GM19397 (cell line): ENCODE results near the gene NOC4L.
"Not testable (repeated sequence)": the region's sequence is repeated elsewhere in the genome, so short reads cannot be mapped to it uniquely, and the experiment has no call there.

Experiments
- ATAC-seq: cut with Tn5 transposase; IDR thresholded peaks from one replicate; pipeline ENCODE4 v1.9.1; 2021; ENCODE audit warnings: mild to moderate bottlenecking, moderate library complexity; ENCODE audit not compliant: unreplicated experiment

Gene NOC4L

DNA sequence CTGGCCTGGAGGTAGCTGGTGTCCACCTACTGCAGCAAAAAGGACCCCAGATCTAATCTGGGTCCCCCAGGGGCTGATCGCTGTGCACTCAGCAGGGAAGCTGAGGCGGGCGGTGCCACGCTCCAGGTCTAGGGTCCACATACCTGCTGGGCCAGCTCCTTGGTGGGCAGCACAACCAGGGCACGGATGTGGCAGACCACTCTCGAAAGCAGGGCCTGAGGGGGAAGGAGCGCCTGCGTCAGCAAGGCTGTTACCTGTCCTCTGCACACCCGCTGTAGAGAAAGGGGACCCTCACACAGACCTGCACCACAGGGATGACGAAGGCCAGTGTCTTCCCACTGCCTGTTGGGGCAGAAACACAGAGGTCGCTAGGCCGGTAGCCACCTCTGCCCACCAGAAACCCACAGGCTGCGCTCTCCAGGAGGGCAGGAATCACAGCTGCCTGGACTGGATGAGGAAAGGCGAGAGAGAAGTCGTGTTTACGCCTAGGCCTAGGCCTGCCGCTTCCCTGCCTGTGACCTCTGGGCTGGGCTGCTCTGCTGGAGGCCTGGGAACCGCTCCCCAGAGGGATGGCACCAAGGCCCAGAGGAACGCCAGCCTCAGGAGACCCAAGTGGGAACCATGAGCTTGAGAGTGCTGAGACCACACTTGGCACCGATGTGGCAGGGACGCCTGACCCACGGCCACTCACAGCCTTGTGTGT, 2.1 kb upstream of the NOC4L start:
- no peak for ATAC-seq

DNA sequence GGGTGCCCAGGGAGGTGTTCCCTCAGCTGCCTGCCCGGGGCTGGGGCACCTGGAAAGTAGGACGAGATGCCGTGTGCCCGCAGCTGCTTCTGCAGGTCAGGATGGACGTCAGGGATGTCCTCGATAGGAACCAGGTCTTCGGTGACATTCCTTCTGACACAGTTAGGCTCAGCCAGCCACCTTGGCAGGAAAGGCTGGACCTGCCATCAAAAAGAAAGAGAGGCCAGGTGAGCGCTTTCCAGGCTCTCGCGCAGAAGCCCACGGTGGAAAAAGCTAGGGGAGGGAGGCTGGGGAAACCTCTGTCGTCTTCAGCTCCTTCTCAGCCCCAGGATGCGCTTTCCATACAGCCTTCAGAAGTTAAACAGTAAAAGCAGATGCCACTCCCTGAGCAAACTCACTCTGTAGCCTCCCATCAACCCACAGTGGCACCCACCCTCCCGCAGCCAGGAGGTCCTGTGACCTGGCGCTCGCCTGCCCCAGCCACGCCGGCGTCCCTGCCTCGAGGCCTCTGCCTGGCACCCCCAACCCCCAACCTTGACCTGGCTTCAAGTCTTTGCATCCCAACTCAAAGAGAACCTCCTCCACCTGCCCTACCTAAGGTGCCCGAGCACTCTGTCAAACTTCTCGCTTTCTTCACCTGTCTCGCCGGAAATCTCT, 1.4 kb upstream of the NOC4L start:
- no peak for ATAC-seq

DNA sequence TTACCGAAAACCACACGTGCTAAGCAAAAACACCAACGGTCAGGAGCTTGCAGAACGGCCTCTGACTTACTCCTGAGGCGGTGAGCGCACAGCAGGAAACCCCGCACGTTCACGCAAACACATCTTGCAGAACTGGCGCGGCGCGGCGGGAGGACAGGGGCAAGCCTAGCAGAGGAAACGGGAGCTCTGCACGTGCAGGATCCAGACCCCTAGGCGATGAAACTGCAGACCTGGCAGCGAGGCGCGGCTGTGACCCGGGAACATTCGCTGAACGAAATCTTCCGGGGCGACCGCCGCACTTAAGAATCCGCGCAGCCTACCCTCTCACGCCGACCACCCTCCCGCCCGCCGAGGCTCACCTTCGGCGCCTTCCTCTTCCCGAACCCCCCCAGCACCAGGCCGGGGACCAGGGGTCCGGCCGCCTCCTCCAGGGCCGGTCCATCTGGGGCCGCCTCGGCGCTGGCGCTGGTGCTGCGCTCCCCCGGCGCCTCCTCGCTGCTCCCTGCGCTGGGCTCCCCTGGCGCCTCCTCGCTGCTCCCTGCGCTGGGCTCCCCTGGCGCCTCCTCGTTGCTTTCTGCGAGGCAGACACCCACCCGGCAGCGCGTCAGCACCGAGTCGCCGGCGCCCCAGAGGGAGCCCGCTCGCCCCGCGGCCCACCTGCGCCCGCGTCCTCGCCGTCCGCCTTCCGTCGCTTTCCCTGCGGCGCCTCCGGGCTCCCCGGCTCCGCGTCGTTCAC, 753 bp upstream of the NOC4L start:
- peak; percentile 30 for ATAC-seq

DNA sequence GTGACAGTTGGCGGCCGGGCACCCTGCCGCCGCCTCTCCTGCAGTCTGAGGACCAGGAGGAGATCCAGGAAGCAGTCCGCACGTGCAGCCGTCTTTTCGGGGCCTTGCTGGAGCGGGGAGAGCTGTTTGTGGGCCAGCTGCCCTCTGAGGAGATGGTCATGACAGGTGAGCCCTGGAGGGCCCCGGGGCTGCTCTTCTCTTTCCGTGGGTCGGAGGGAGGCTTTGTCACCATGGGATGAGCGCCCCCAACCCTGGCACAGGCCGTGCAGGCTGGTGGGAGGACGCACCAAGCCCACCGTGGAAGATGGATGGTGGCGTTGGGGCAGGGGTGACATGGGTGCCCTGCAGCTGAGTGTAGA, 532 bp downstream of the NOC4L start:
- ATAC-seq: no peak

DNA sequence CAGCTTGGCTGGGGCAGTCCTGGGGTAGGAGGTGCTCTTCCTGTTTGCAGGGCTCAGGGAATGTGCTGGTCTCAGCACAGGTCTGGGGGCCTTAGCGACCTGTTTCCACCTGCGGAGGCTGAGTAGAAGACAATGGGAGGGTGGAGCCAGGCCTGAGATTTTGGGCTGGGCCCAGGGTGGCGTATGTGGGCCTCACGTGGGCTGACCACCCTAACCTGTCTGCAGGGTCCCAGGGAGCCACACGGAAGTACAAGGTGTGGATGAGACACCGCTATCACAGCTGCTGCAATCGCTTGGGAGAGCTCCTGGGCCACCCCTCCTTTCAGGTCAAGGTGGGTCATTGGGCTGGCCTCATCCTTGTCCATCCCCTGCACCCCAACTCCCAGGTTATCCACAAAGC, 1.1 kb downstream of the NOC4L start:
- ATAC-seq: no peak

DNA sequence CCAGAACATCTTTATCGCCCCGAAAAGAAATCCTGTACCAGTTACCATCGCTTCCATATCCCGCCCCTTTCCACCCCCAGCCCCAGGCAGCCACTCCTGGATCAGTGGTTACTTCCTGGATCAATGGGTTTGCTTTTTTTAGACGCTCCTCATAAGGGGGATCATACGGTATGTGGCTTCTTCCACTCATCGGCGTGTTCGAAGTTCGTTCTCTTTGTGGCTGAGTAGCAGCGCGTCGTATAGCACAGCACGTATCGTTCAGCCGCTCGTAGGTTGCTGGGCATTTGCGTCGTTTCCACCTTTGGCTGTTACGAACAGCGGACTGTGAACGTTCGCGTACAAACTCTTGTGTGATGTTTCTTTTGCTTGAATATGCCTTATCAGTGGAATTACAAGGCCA, 1.8 kb downstream of the NOC4L start:
- no peak for ATAC-seq

DNA sequence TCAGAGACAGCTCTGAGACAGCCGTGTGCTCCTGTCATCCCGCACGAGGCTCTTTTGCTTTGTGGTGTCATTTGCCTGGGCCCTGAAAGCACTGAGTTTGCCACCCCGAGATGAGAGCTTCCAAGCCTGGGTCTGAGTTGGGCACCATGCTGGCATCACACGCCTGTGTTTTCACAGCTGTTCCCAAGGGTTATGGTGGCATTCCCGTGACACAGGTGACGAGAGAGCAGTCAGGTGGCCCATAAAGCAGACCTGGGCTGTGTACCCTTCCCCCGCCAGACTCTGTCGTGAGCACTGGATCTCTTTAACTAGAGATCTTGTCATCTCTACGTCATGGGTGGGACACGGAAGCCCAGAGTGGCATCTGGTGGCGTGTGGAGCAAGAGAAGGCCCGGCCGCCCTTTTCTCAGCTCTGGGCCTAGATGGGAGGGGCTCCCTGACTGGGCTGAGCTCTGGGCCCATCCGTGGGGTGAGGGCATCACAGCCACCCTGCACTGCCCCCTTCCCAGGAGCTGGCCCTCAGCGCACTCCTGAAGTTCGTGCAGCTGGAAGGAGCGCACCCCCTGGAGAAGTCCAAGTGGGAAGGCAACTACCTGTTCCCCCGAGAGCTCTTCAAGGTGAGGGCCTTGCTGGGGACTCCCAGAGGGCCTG, 2.6 kb downstream of the NOC4L start:
- ATAC-seq: no peak

DNA sequence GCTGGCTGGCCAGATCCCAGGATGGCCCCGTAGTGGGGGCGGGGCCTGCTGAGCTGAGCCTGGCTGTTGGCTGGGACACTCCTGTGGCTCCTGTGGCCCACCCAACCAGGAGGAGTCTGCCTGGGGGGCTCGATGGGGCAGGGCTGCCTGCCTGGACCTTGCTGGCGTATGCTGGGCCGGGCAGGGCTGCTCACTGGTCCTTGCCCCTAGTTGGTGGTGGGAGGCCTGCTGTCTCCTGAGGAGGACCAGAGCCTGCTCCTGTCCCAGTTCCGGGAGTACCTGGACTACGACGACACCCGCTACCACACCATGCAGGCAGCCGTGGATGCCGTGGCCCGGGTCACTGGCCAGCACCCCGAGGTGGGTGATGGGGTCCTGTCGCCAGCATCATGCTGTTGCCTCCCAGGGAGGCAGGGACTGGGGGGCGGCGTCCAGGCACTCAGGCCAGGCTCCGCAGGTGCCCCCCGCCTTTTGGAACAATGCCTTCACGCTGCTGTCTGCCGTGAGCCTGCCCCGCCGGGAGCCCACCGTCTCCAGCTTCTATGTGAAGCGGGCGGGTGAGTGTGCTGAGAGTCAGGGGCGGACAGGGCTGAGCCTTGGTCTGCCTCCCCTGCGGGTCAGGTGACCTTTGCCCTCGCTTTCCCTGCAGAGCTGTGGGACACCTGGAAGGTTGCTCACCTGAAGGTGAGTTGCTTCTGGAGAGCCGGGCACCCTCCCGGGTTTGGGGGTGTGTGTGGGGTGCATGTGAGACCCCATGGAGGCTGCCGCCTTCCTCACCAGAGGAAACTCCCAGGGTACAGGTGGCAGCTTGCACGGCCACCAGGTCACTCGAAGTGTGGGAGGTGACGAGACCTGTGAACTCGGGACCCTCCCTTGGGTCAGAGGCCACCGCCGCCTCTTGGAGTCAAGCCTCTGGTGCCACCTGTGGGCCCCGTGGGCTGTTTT, 3.4 kb downstream of the NOC4L start:
- ATAC-seq: no peak

DNA sequence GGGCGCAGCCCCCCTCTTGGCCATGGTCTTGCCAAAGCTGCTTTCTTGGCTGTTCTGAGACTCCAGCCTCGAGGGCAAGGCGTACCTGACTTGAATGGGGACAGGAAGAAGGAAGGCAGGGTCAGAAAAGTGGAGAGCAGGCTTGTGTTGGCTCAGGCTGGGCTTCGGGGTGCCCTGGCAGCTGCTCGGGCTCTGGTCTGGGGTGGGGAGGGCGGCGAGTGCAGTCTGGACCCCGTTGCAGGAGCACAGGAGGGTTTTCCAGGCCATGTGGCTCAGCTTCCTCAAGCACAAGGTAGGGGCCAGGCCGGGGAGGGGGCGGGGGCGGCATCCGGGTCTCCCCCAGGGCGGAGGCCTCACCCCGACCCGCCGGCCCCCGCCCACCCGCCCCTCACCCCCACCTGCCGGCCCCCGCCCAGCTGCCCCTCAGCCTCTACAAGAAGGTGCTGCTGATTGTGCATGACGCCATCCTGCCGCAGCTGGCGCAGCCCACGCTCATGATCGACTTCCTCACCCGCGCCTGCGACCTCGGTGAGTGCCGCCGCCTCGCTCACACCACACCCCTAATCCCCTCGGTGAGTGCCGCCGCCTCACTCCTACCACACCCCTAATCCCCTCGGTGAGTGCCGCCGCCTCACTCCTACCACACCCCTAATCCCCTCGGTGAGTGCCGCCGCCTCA, 4.2 kb downstream of the NOC4L start:
- no peak for ATAC-seq

DNA sequence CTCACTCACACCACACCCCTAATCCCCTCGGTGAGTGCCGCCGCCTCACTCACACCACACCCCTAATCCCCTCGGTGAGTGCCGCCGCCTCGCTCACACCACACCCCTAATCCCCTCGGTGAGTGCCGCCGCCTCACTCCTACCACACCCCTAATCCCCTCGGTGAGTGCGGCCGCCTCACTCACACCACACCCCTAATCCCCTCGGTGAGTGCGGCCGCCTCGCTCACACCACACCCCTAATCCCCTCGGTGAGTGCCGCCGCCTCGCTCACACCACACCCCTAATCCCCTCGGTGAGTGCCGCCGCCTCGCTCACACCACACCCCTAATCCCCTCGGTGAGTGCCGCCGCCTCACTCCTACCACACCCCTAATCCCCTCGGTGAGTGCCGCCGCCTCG, 5.3 kb downstream of the NOC4L start:
- ATAC-seq: not testable (repeated sequence)

DNA sequence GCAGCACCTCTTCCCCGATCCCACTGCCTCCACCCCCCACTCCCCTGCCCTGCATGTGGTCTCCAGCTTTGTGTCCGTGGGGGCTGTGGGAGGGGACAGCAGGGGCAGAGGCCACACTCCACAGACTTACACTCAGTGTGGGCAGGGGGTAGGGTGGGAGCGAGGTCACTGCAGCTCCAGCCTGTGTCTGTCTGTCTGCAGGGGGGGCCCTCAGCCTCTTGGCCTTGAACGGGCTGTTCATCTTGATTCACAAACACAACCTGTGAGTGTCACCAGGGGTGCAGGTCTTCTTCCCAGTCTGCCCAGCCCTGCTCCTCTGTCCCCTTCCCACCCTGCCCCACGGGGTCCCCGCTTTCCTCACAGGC, 6.5 kb downstream of the NOC4L start:
- no peak for ATAC-seq

DNA sequence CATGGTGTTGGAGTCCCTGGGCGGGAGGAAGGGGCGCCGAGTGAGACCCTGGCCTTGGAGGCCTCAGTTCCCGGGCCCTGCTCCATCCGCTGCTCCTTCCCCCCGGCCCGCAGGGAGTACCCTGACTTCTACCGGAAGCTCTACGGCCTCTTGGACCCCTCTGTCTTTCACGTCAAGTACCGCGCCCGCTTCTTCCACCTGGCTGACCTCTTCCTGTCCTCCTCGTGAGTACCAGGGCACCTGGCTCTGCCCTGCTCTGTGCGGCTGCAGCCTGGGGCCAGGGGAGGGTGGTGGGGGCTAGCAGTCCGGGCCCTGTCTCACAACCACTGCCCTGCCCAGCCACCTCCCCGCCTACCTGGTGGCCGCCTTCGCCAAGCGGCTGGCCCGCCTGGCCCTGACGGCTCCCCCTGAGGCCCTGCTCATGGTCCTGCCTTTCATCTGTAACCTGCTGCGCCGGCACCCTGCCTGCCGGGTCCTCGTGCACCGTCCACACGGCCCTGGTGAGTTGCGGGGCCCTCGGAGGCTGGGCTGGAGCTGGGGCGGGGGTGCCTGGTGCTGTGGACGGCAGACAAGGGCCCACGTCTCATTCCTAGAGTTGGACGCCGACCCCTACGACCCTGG, 7.0 kb downstream of the NOC4L start:
- no peak for ATAC-seq

DNA sequence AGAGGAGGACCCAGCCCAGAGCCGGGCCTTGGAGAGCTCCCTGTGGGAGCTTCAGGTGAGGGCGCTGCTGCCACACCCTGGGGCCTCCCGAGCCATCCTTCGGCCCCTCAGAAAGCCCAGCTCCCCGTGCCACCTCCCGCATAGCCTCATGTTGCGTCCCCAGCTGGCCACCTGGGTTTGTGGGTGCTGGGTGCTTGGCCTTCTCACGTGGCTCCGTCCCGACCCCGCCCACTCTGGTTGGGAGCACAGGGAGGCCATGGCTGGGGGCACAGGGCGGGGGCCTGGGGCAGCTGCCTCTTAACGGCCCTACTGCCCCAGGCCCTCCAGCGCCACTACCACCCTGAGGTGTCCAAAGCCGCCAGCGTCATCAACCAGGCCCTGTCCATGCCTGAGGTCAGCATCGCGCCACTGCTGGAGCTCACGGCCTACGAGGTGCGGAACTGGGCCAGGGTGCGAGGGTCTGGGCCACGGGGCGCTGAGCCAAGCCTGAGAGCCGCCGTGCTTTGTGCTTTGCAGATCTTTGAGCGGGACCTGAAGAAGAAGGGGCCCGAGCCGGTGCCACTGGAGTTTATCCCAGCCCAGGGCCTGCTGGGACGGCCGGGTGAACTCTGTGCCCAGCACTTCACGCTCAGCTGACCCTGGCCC, 7.6 kb downstream of the NOC4L start:
- no peak for ATAC-seq

DNA sequence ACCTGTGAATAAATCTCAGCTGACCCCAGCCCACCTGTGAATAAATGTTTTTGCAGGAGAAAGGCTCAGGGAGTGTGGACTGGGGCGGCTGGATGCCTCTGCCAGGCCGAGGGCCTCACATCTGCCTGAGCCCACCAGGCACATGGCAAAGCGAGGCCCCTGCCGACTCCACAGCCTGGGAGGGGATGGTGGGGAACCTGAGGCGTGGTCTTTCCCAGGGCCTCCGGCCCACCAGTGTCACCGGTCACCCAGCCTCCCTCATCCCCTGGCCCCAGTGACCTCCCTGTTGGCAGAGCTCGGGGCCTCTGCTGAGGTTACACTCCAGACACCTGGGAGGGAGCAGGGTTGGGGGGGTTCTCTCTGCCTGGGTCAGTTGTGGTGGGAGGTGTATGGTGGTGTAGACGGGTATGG, 8.2 kb downstream of the NOC4L start:
- no peak for ATAC-seq

DNA sequence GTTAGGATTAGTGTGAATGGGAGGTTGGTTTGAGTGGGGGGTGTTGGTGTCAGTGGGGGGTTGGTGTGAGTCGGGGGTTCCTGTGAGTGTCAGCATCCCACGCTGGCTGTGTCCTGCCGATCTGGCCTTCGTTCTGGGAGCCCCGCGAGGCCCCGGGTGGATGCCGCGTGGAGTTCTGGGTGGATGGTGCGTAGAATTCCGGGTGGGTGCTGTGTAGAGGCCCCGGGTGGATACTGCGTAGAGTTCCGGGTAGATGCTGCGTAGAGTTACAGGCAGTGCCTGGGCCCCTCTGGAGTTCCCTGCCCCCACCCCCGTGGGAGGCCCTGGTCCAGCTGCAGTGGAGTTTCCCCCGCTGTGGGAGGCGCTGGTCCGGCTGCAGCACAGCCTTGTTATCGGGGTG, 8.7 kb downstream of the NOC4L start:
- no peak for ATAC-seq

DNA sequence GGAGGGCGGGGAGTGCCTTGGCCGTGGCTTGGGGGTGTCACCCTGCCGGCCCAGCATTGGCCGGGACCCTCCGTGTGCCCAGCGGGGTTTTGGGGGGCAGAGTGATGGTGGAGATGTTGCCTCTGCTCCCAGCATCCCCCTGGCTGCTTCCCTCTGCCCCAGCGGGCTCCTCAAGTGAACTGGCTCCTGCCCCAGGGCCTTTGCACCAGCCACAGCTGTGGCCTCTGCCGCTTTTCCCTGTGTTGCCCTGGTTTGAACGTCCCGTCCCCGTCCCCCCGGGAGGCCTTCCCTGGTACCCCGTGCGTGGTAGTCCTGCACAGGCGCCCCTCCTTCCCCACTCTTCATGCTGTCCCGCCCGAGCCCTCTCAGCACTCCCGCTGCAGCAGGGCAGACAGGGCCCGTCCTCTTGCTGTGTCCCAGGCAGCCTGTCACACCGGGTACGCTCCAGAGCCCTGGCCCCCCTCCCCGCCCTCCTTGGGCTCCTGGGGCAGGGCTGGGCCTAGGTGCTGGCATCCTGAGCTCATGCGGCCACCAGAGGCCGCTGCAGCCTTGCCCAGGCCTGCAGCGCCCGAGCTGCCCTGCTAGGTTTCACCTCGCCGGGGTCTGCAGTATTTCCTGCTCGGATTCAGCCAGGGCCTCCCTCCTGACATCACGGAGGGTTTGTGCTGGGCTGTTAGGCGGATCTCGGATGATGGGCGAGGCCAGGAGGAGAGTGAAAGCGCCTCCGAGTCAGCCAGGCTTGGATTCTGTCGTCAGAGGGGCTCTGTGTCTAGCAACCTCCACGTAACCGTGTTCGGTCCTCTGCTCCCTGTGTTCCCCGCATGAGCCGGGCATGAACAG, 9.5 kb downstream of the NOC4L start:
- ATAC-seq: peak; percentile 88

DNA sequence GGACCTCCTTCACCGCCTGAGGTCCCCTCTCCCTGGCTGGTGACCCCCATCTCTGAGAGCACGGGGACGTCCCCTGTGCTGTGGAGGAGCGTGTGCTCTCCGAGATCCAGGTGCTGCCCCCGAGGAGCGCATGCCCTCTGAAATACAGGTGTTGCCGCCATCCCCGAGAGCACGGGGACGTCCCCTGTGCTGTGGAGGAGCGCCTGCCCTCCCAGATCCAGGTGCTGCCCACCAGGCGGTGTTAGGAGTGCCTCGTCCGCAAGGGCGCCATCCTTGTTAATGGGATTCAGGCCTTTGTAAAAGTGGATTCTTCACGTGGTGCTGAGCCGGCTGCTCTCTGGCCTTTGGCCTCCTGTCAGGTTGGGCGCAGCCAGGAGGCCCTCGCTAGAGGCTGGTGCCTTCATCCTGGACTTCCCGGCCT, 10.1 kb downstream of the NOC4L start:
- no peak for ATAC-seq
